OCI-LY1 (cell line): ENCODE measurements around the gene AAK1.

Source experiments
- EZH2 ChIP-seq: fragments of 200-600 bp; sonication (generic), shearing (Covaris generic); IDR thresholded peaks from 2 replicates; pipeline ENCODE4 v1.8.0; 2017; ENCODE audit warnings: borderline replicate concordance, mixed run types, mild to moderate bottlenecking, antibody characterized with exemption, low read length, moderate library complexity, mixed read lengths
- TF ChIP-seq, protein P1 (sequence below): fragments of 200-600 bp; sonication (generic), shearing (Covaris generic); IDR thresholded peaks from 2 replicates; pipeline ENCODE4 v1.5.1; 2017; ENCODE audit warnings: mild to moderate bottlenecking, antibody characterized with exemption, low read length, moderate library complexity, mixed read lengths

DNA sequence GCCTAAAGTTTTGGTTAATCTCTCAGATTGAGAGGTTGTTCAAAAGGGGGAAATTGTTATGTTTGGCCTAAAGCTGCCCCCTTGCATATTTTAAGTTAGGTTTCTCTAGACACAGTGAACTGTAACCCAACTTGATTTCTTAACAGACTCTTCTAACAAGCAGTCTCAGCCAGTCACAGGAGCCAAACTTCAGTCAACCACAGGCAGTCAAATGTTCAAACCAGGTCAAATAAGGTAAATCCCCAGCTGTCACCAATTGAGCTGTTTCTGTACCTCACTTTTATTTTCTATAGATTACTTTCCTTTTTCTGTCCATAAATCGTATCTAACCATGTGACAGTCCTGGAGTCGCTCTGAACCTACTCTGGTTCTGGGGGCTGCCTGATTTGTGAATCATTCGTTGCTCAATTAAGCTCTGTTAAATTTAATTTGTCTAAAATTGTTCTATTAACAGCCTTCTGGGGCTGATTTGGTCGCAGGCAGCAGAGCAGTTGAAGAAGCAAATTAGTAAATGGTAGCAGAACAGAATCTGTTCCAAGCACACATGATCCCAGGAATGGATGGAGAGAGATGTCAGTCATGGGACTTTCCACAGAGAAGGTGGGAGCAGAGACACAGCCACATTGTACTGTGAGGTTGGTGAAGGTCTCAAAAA lies 189.9 kb downstream of the AAK1 start:
- TF ChIP-seq, protein P1, sequence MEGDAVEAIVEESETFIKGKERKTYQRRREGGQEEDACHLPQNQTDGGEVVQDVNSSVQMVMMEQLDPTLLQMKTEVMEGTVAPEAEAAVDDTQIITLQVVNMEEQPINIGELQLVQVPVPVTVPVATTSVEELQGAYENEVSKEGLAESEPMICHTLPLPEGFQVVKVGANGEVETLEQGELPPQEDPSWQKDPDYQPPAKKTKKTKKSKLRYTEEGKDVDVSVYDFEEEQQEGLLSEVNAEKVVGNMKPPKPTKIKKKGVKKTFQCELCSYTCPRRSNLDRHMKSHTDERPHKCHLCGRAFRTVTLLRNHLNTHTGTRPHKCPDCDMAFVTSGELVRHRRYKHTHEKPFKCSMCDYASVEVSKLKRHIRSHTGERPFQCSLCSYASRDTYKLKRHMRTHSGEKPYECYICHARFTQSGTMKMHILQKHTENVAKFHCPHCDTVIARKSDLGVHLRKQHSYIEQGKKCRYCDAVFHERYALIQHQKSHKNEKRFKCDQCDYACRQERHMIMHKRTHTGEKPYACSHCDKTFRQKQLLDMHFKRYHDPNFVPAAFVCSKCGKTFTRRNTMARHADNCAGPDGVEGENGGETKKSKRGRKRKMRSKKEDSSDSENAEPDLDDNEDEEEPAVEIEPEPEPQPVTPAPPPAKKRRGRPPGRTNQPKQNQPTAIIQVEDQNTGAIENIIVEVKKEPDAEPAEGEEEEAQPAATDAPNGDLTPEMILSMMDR: no peak
- no peak for TF ChIP-seq EZH2
